Loucy (cell line): ENCODE data around the gene SLC23A3.

Source experiments
- H2AFZ ChIP-seq: fragments of 200-600 bp; sonication (generic); 2 replicates; pipeline ENCODE4 v1.6.0; 2016; ENCODE audit warnings: antibody characterized with exemption, mild to moderate bottlenecking, low read length, moderate library complexity
- H3F3A ChIP-seq: fragments of 200-600 bp; 2 replicates; pipeline ENCODE4 v1.6.0; 2016; ENCODE audit warnings: antibody characterized with exemption, low read depth, mild to moderate bottlenecking
- H3K27me3 ChIP-seq: fragments of 200-600 bp; sonication (generic); 2 replicates; pipeline ENCODE4 v1.6.1; 2014; ENCODE audit warnings: low read length, mild to moderate bottlenecking; ENCODE audit not compliant: insufficient read depth, poor library complexity, severe bottlenecking
- H3K36me3 ChIP-seq: fragments of 200-600 bp; sonication (generic); 2 replicates; pipeline ENCODE4 v1.6.1; 2016; ENCODE audit warnings: low read length; ENCODE audit not compliant: insufficient read depth
- H3K4me1 ChIP-seq: fragments of 200-600 bp; sonication (generic); 2 replicates; pipeline ENCODE4 v1.5.1; 2014; ENCODE audit warnings: low read length, mild to moderate bottlenecking; ENCODE audit not compliant: insufficient read depth, poor library complexity, severe bottlenecking
- H3K4me2 ChIP-seq: fragments of 200-600 bp; sonication (generic); 2 replicates; pipeline ENCODE4 v1.6.0; 2014; ENCODE audit warnings: antibody characterized with exemption, low read length, low read depth, mild to moderate bottlenecking; ENCODE audit not compliant: poor library complexity, severe bottlenecking
- H3K4me3 ChIP-seq: fragments of 200-600 bp; sonication (generic); 2 replicates; pipeline ENCODE4 v1.5.1; 2014; ENCODE audit warnings: low read length, mild to moderate bottlenecking, mixed read lengths; ENCODE audit not compliant: poor library complexity, severe bottlenecking
- H3K79me2 ChIP-seq: fragments of 200-600 bp; sonication (generic); 2 replicates; pipeline ENCODE4 v1.6.1; 2014; ENCODE audit warnings: low read length; ENCODE audit not compliant: insufficient read depth
- H3K9ac ChIP-seq: fragments of 200-600 bp; sonication (generic); 2 replicates; pipeline ENCODE4 v1.6.0; 2014; ENCODE audit warnings: mild to moderate bottlenecking, low read depth, low read length, moderate library complexity; ENCODE audit not compliant: poor library complexity, severe bottlenecking
- H3K9me2 ChIP-seq: fragments of 200-600 bp; sonication (generic); replicated peaks from 2 replicates; pipeline ENCODE4 v1.6.1; 2016; ENCODE audit warnings: low read depth, low read length, mixed read lengths
- H3K9me3 ChIP-seq: fragments of 200-600 bp; sonication (generic); 2 replicates; pipeline ENCODE4 v1.6.1; 2014; ENCODE audit warnings: mild to moderate bottlenecking, antibody characterized with exemption, low read length, low read depth; ENCODE audit not compliant: insufficient read depth
- H4K20me1 ChIP-seq: fragments of 200-600 bp; sonication (generic); 2 replicates; pipeline ENCODE4 v1.6.0; 2014; ENCODE audit warnings: antibody characterized with exemption, low read length, mild to moderate bottlenecking; ENCODE audit not compliant: insufficient read depth, poor library complexity, severe bottlenecking
- CTCF ChIP-seq: fragments of 200-600 bp; sonication (generic); conservative IDR thresholded peaks from 2 replicates; pipeline ENCODE4 v1.5.1; 2014; ENCODE audit warnings: mild to moderate bottlenecking, antibody characterized with exemption, low read length
- EZH2phosphoT487 ChIP-seq: fragments of 200-600 bp; IDR thresholded peaks from 2 replicates; pipeline ENCODE4 v1.6.1; 2018; ENCODE audit warnings: antibody characterized with exemption, mild to moderate bottlenecking, moderate library complexity, borderline replicate concordance

SLC23A3 gene

GRCh38 chr2:219127037-219127635, 42.7 kb downstream of the SLC23A3 start:
- no peaks in the 10 kb centered on the region for H4K20me1 ChIP-seq
- H3K36me3 ChIP-seq, result no peaks in the 10 kb centered on the region
- no peak overlapping the region for H3K9ac ChIP-seq
- TF ChIP-seq EZH2phosphoT487 (no peak), CTCF (no peak)
- no peaks in the 10 kb centered on the region for H3F3A ChIP-seq
- H3K79me2 ChIP-seq, result no peaks in the 10 kb centered on the region
- H3K27me3 ChIP-seq, result no peaks in the 10 kb centered on the region
- H3K4me2 ChIP-seq, result no peak overlapping the region
- no peak overlapping the region for H2AFZ ChIP-seq
- no peaks in the 10 kb centered on the region for H3K9me3 ChIP-seq
- no peaks in the 10 kb centered on the region for H3K9me2 ChIP-seq
- no peak overlapping the region for H3K4me3 ChIP-seq
- peaks cover 16% of the 10 kb centered on the region for H3K4me1 ChIP-seq

GRCh38 chr2:219126555-219126954, 43.3 kb downstream of the SLC23A3 start:
- no peaks in the 10 kb centered on the region for H3K9me2 ChIP-seq
- H3K9ac ChIP-seq, result no peak overlapping the region
- H3F3A ChIP-seq, result no peaks in the 10 kb centered on the region
- H3K36me3 ChIP-seq, result no peaks in the 10 kb centered on the region
- H4K20me1 ChIP-seq, result no peaks in the 10 kb centered on the region
- TF ChIP-seq EZH2phosphoT487 (no peak), CTCF (no peak)
- H2AFZ ChIP-seq, result no peak overlapping the region
- no peak overlapping the region for H3K4me2 ChIP-seq
- no peaks in the 10 kb centered on the region for H3K79me2 ChIP-seq
- H3K4me3 ChIP-seq, result no peak overlapping the region
- no peaks in the 10 kb centered on the region for H3K27me3 ChIP-seq
- peaks cover 16% of the 10 kb centered on the region for H3K4me1 ChIP-seq
- no peaks in the 10 kb centered on the region for H3K9me3 ChIP-seq

GRCh38 chr2:219125886-219126270, 44.0 kb downstream of the SLC23A3 start:
- no peak overlapping the region for H3K4me2 ChIP-seq

More at GRCh38 chr2:219125886-219126270, 44.0 kb downstream of the SLC23A3 start:
- no peaks in the 10 kb centered on the region for H3K27me3 ChIP-seq
- TF ChIP-seq CTCF, result no peak
- no peak for TF ChIP-seq EZH2phosphoT487
- peaks cover 16% of the 10 kb centered on the region for H3K4me1 ChIP-seq
- no peaks in the 10 kb centered on the region for H4K20me1 ChIP-seq
- H3K9me3 ChIP-seq, result no peaks in the 10 kb centered on the region
- H3F3A ChIP-seq, result no peaks in the 10 kb centered on the region
- H3K36me3 ChIP-seq, result no peaks in the 10 kb centered on the region
- no peaks in the 10 kb centered on the region for H3K9me2 ChIP-seq
- H2AFZ ChIP-seq, result no peak overlapping the region
- no peaks in the 10 kb centered on the region for H3K79me2 ChIP-seq
- no peak overlapping the region for H3K9ac ChIP-seq
- no peak overlapping the region for H3K4me3 ChIP-seq
